ENCODE results near the gene MRTFB. TPM values are rescaled to one million over a fixed set of nuclear protein-coding genes. Genes with fewer than 3 reads are reported as not detected.

Gene MRTFB
- total and polyA plus RNA-seq, 2 of the 13 experiments (the other 11 are each of a cell fraction or from before 2014, with no cell fraction given) = 11.4 to 14.0 TPM

DNA sequence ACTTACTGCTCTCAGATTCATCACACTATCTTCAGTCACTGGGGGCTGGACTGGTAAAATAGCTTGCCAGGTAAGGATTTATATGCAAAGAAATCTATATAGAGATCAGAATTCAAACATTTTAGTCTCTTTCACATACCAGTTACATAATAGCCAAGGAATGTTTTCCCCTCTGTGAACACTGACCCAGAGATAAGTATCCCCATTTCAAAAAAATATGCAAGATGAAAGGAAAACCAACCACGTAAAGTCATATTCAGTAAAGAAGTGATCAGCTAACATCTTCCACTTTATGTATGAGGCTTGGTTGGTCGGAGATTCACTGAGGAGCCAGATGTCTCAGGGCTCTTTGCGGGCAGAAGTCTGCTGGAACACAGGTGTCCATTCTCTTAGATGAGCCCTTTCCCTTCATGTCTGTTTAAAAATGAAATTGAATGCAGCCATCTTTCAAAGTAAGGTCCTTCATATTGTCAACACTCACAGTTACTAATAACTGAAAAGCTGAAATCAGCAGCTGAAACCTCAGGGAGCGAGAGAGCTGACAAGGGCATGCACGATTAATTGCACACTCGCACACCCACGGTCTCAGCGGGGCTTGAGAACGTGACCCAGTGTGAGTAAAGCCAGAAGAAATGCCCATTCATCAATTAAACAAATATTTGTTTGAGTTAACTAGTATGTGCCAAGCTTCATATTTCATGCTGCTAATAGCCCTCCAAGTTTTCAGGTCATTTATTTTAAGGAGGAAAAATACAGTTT is 161.2 kb downstream of the MRTFB start:
- H3K27ac ChIP-seq (ENCODE audit: extremely low read length, insufficient read depth, low read length) = no peak overlapping the region
- ChIA-PET POLR2A (no interaction called here), CTCF (ENCODE audit: low intra/inter-chr PET ratio, low total read pairs) (no interaction called here)
- ATAC-seq = no peak
- H3K9ac ChIP-seq (ENCODE audit: insufficient read depth, low read depth, low read length) = no peak overlapping the region
- intact Hi-C loops (cut with micrococcal nuclease; ENCODE audit: unreplicated experiment) (no loop called here), in situ Hi-C loops (cut with HindIII; ENCODE audit: extremely low pct_ligation_motif_present, low pct_unique_long_range_greater_than_20kb) (no loop called here)
- no peaks in the 10 kb centered on the region for H3K79me2 ChIP-seq (ENCODE audit: insufficient read depth, low read length)
- DNase-seq (ENCODE audit: low spot score) = no peak
- BruUV-seq (replicated peaks) = no TSS peak
- 95% methylated on average over 9 of the region's 9 CpGs for WGBS (ENCODE audit: low lambda C conversion rate)
- no peak overlapping the region for H3K4me2 ChIP-seq (ENCODE audit: low read depth, low read length)
- H3K27me3 ChIP-seq (ENCODE audit: control insufficient read depth in 1 of 2, insufficient read depth in 2 of 2, low read length in 2 of 2) = no peaks in the 10 kb centered on the region
- no peak for FAIRE-seq
- no peaks in the 10 kb centered on the region for H4K20me1 ChIP-seq (ENCODE audit: insufficient read depth, low read length)
- TF ChIP-seq, protein P1, sequence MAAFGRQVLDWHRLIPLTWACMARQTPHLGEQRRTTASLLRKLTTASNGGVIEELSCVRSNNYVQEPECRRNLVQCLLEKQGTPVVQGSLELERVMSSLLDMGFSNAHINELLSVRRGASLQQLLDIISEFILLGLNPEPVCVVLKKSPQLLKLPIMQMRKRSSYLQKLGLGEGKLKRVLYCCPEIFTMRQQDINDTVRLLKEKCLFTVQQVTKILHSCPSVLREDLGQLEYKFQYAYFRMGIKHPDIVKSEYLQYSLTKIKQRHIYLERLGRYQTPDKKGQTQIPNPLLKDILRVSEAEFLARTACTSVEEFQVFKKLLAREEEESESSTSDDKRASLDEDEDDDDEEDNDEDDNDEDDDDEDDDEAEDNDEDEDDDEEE (CRISPR knock-in tag; IDR thresholded peaks at IDR 0.05) = no peak
- peak in 1 of 2 experiments; percentile 46; a peak in 2 of 4 replicates for TF ChIP-seq MAFK (conservative IDR thresholded peaks at IDR 0.05 in 1 of 2, IDR thresholded peaks at IDR 0.05 in 1 of 2; ENCODE audit: low read length in 2 of 2)
- no peak overlapping the region for H3K4me3 ChIP-seq (replicated peaks in 1 of 3; ENCODE audit: insufficient read depth in 1 of 3, low read depth in 2 of 3, low read length in 3 of 3)
- H3K4me1 ChIP-seq (ENCODE audit: insufficient read depth, low read length) = no peaks in the 10 kb centered on the region
- H3K9me3 ChIP-seq (ENCODE audit: low read length) = no peaks in the 10 kb centered on the region
- no peak overlapping the region for H2AFZ ChIP-seq (ENCODE audit: low read length)
- H3K36me3 ChIP-seq (replicated peaks in 1 of 2; ENCODE audit: control insufficient read depth in 1 of 2, insufficient read depth in 2 of 2, low read length in 2 of 2) = peaks cover 13 to 36% of the 10 kb centered on the region in 2 experiments

DNA sequence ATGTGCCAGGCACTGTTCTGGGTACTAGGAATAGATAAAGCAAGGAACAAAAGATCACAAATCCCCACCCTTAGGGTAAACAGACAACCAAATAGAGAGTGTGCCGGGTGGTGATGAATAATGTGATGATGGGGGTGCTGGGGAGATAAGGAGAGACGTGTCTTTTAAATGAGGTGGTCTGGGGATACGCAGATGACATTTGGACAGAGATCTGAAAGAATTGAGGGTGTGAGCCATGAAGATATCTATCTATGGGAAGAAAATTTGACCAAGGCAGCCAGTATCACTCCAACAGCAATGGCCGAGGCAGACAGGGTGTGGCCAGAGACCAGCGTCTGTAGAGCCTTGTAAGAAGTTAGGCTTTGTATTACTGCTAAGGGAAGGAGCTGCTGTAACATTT is 165.3 kb downstream of the MRTFB start:
- Histone ChIP-seq H4K20me1 (ENCODE audit: insufficient read depth, low read length) (no peaks in the 10 kb centered on the region), H2AFZ (ENCODE audit: low read length) (no peak overlapping the region), H3K9me3 (ENCODE audit: low read length) (no peaks in the 10 kb centered on the region), H3K36me3 (replicated peaks in 1 of 2; ENCODE audit: control insufficient read depth in 1 of 2, insufficient read depth in 2 of 2, low read length in 2 of 2) (peaks cover 15 to 61% of the 10 kb centered on the region in 2 experiments), H3K79me2 (ENCODE audit: insufficient read depth, low read length) (no peaks in the 10 kb centered on the region), H3K27me3 (ENCODE audit: control insufficient read depth in 1 of 2, insufficient read depth in 2 of 2, low read length in 2 of 2) (no peaks in the 10 kb centered on the region), H3K4me3 (replicated peaks in 1 of 3; ENCODE audit: insufficient read depth in 1 of 3, low read depth in 2 of 3, low read length in 3 of 3) (no peak overlapping the region), H3K27ac (ENCODE audit: extremely low read length, insufficient read depth, low read length) (no peak overlapping the region), H3K9ac (ENCODE audit: insufficient read depth, low read depth, low read length) (no peak overlapping the region), H3K4me2 (ENCODE audit: low read depth, low read length) (no peak overlapping the region), H3K4me1 (ENCODE audit: insufficient read depth, low read length) (peaks cover 14% of the 10 kb centered on the region)
- intact Hi-C loops (cut with micrococcal nuclease; ENCODE audit: unreplicated experiment) = no loop called here
- FAIRE-seq (no peak), DNase-seq (ENCODE audit: low spot score) (no peak), ATAC-seq (no peak)
- ChIA-PET CTCF (ENCODE audit: low intra/inter-chr PET ratio, low total read pairs) (no interaction called here), POLR2A (no interaction called here)
- 95% methylated on average over 5 of the region's 5 CpGs for WGBS (ENCODE audit: low lambda C conversion rate)
- in situ Hi-C loops (cut with HindIII; ENCODE audit: extremely low pct_ligation_motif_present, low pct_unique_long_range_greater_than_20kb) = no loop called here
- BruUV-seq (replicated peaks) = no TSS peak
- no peak for TF ChIP-seq ARHGAP35 (CRISPR knock-in tag; IDR thresholded peaks at IDR 0.05; ENCODE audit: borderline replicate concordance)
- peak; percentile 28 for TF ChIP-seq RBM22 (optimal IDR thresholded peaks at IDR 0.05; ENCODE audit: low read length)

Data from HepG2 (cell line).